Glomerular endothelial cell (primary cell): ENCODE measurements around the gene WDR7. TPM values are rescaled to one million over a fixed set of nuclear protein-coding genes. Genes with fewer than 3 reads are reported as not detected.

Source experiments
- DNase-seq: peaks from one replicate; pipeline ENCODE4 v3.0.0-alpha.2; 2011; ENCODE audit warnings: low read depth, low spot score; ENCODE audit errors: extremely low read depth
- total RNA-seq: library from RNA; depleted of rRNA; stranded (reverse); fragments of >200 nt; gene quantifications from 2 replicates; pipeline ENCODE4 v1.2.3, GENCODE V29; 2015

WDR7 gene
- 13.8 and 16.0 TPM in 2 replicates for total RNA-seq

- peak; percentile 85 for DNase-seq
Measured at GRCh38 chr18:56650944-56651770, at the start of gene WDR7. WDR7 (plus strand) TSS chr18:56651359; CDS start chr18:56672516, 21,157 bp downstream.

GRCh38 chr18:56606618-56607017 lies 44.5 kb upstream of the WDR7 start:
- no peak for DNase-seq

GRCh38 chr18:56615738-56616520 lies 35.2 kb upstream of the WDR7 start:
- DNase-seq = no peak

GRCh38 chr18:56627991-56628390 lies 23.2 kb upstream of the WDR7 start:
- DNase-seq = no peak

GRCh38 chr18:56632070-56633022 lies 18.8 kb upstream of the WDR7 start:
- DNase-seq = no peak

- no peak for DNase-seq
Measured at GRCh38 chr18:56635007-56635406, 16.2 kb upstream of the WDR7 start.

GRCh38 chr18:56637176-56637575 lies 14.0 kb upstream of the WDR7 start:
- no peak for DNase-seq

- no peak for DNase-seq
Measured at GRCh38 chr18:56637711-56638231, 13.4 kb upstream of the WDR7 start.

- peak; percentile 84 for DNase-seq
Measured at GRCh38 chr18:56638232-56639103, 12.7 kb upstream of the WDR7 start, which contains the start of gene TXNL1. TXNL1 (minus strand) TSS chr18:56638592; CDS start chr18:56638440, 152 bp downstream.

GRCh38 chr18:56639104-56639381 lies 12.1 kb upstream of the WDR7 start:
- no peak for DNase-seq

- no peak for DNase-seq
Measured at GRCh38 chr18:56639571-56639970, 11.6 kb upstream of the WDR7 start.

GRCh38 chr18:56641714-56642337 lies 9.3 kb upstream of the WDR7 start:
- DNase-seq = no peak

- no peak for DNase-seq
Measured at GRCh38 chr18:56643381-56643780, 7.8 kb upstream of the WDR7 start.

GRCh38 chr18:56645415-56646016 lies 5.6 kb upstream of the WDR7 start:
- DNase-seq = no peak

GRCh38 chr18:56647071-56647470 lies 4.1 kb upstream of the WDR7 start:
- no peak for DNase-seq

GRCh38 chr18:56647951-56648893 lies 2.9 kb upstream of the WDR7 start:
- no peak for DNase-seq

- DNase-seq = no peak
Measured at GRCh38 chr18:56649996-56650395, 1.2 kb upstream of the WDR7 start.

GRCh38 chr18:56651771-56652092 lies 573 bp downstream of the WDR7 start:
- DNase-seq = no peak
